CD4-positive, CD25-positive, alpha-beta regulatory T cell (primary cell): Measurements from ENCODE around the gene ZFAND2B. TPM values are rescaled to one million over a fixed set of nuclear protein-coding genes. Genes with fewer than 3 reads are reported as not detected.
A peak's percentile ranks its signal among the peaks of the same experiment; 100 is the strongest.

Experiments used
- ATAC-seq, 2 donors: fragments of 150-1000 bp; cut with Tn5 transposase; one replicate each; pipeline ENCODE4 v1.10.0; 2021; ENCODE audit warnings: low read depth in 2 of 2, moderate number of reproducible peaks in 2 of 2, moderate library complexity in 1 of 2
- DNase-seq, 3 donors: peaks; one replicate each; pipeline versions ENCODE4 v3.0.0 to v3.0.0-alpha.2; 2012 to 2022; ENCODE audit warnings: mixed read lengths in 1 of 3
- H3K27ac ChIP-seq: one replicate; pipeline ENCODE4 v1.7.0; 2013; ENCODE audit warnings: mild to moderate bottlenecking, low read length; ENCODE audit not compliant: insufficient read depth, poor library complexity, severe bottlenecking
- H3K27me3 ChIP-seq: one replicate; pipeline ENCODE4 v1.7.0; 2013; ENCODE audit warnings: low read length; ENCODE audit not compliant: control insufficient read depth, insufficient read depth
- H3K36me3 ChIP-seq: one replicate; pipeline ENCODE4 v1.7.0; 2013; ENCODE audit warnings: mild to moderate bottlenecking, low read length, moderate library complexity; ENCODE audit not compliant: control insufficient read depth, insufficient read depth
- H3K4me1 ChIP-seq: 2 replicates; pipeline ENCODE4 v1.7.0; 2013; ENCODE audit warnings: mild to moderate bottlenecking, low read length; ENCODE audit not compliant: insufficient read depth, control insufficient read depth, poor library complexity, severe bottlenecking
- H3K4me3 ChIP-seq: one replicate; pipeline ENCODE4 v1.7.0; 2013; ENCODE audit warnings: low read depth, mild to moderate bottlenecking, low read length, moderate library complexity
- H3K9me3 ChIP-seq, 2 experiments: 1 replicate in 1 of 2; 2 replicates in 1 of 2; pipeline ENCODE4 v1.7.0; 2013; ENCODE audit warnings: low read length in 2 of 2, mild to moderate bottlenecking in 1 of 2, moderate library complexity in 1 of 2; ENCODE audit not compliant: control insufficient read depth in 2 of 2
- H3K27ac Mint-ChIP-seq, 3 donors: one replicate each; pipeline ENCODE4 v1.8.0; 2020 to 2022; ENCODE audit warnings: mild to moderate bottlenecking in 3 of 3, mixed read lengths in 3 of 3, moderate library complexity in 2 of 3
- H3K27me3 Mint-ChIP-seq: one replicate; pipeline ENCODE4 v1.8.0; 2022; ENCODE audit warnings: mild to moderate bottlenecking, mixed read lengths
- H3K36me3 Mint-ChIP-seq: one replicate; pipeline ENCODE4 v1.8.0; 2020; ENCODE audit warnings: mixed read lengths
- H3K4me1 Mint-ChIP-seq, 4 donors: one replicate each; pipeline ENCODE4 v1.8.0; 2020 to 2022; ENCODE audit warnings: mixed read lengths in 4 of 4, mild to moderate bottlenecking in 1 of 4
- H3K4me3 Mint-ChIP-seq, 4 donors: one replicate each; pipeline ENCODE4 v1.8.0; 2020 to 2022; ENCODE audit warnings: mild to moderate bottlenecking in 4 of 4, mixed read lengths in 4 of 4, moderate library complexity in 3 of 4
- H3K9me3 Mint-ChIP-seq, 7 donors: one replicate each; pipeline ENCODE4 v1.8.0; 2020 to 2022; ENCODE audit warnings: mixed read lengths in 7 of 7, mild to moderate bottlenecking in 3 of 7, moderate library complexity in 2 of 7
- polyA plus RNA-seq, 4 donors: library from polyadenylated mRNA; unstranded; fragments of 300-500 nt; fragmentation: Illumina TruSeq; gene quantifications; one replicate each; pipeline ENCODE4 v1.2.3, GENCODE V29; 2021
- total RNA-seq: library from RNA; stranded (reverse); gene quantifications from one replicate; pipeline ENCODE4 v1.2.3, GENCODE V29; 2022

The ZFAND2B gene
- total and polyA plus RNA-seq, 5 donors from 2014 or later = 54.4 to 72.1 (median 65.5) TPM

DNA sequence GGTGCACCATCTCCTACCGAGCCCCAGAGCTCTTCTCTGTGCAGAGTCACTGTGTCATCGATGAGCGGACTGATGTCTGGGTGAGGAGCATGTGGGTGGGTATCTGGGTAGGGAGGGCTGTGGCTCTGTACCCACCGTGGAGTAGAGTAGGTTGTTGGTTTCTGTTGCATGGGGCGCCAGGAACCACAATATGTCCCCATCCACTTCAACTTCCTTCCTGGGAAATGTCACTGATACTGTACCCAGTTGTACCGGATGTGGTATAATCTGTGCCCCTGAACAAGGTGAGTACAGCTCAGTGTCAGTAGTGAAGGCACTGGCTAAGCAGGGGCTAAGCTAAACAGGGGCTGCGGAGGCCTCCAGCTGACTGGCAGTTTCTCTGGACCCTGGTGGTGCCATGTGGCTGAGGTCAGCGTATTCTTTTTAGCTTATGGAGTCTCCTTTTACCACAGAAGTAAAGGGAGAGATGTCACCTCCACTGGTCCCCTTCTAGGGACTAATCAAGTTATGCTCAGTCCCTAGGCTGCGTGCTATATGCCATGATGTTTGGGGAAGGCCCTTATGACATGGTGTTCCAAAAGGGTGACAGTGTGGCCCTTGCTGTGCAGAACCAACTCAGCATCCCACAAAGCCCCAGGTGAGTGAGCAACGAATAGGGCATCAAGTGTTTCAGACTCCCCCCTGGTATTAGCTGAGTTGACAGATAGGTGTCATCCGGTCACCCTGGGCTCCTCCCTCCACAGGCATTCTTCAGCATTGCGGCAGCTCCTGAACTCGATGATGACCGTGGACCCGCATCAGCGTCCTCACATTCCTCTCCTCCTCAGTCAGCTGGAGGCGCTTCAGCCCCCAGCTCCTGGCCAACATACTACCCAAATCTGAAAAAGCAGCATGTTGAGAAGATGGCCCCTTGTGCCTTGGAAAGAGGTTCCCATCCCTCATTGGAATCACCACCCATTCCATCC lies 41.4 kb downstream of the ZFAND2B start:
- Mint-ChIP-seq H3K4me3 (peak overlapping the region; percentile 96 to 100 (median 98)), H3K9me3 (peaks cover 0 to 2% (median 0%) of the 10 kb centered on the region in 7 donors), H3K36me3 (peaks cover 37% of the 10 kb centered on the region), H3K4me1 (peaks cover 26 to 85% (median 59%) of the 10 kb centered on the region in 4 donors), H3K27me3 (peaks cover 6% of the 10 kb centered on the region), H3K27ac (peak overlapping the region; percentile 95 to 98 (median 96))
- DNase-seq (peak; percentile 40 to 87 (median 79)), ATAC-seq (peak; percentile 73 to 79)
- H3K27ac ChIP-seq = peak overlapping the region; percentile 94
- H3K4me1 ChIP-seq = peaks cover 85% of the 10 kb centered on the region
- H3K36me3 ChIP-seq = peaks cover 32% of the 10 kb centered on the region
- peak overlapping the region; percentile 84 for H3K4me3 ChIP-seq
- H3K9me3 ChIP-seq = no peaks in the 10 kb centered on the region
- H3K27me3 ChIP-seq = no peaks in the 10 kb centered on the region

DNA sequence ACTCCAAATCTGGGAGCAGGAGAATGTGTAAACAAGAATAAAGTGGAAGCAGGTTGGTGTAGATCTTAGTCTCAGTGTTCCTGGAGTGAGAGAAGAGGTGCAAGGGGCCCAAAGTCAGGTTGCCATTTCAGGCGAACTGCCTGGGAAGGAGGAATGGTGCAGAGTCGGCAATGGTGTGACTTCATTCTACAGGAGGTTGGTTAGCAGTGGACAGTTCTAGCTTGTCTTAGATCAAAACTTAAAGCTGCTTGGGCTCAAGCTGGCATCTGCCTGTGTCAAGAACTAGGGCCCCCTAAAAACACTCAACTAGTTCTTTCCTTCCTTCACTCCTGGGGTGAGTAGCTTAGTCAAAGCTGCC lies 42.2 kb downstream of the ZFAND2B start:
- H3K27ac Mint-ChIP-seq = peak overlapping the region; percentile 95 to 98 (median 96)
- Histone ChIP-seq H3K9me3 (no peaks in the 10 kb centered on the region), H3K36me3 (peaks cover 32% of the 10 kb centered on the region), H3K27me3 (no peaks in the 10 kb centered on the region), H3K4me1 (peaks cover 85% of the 10 kb centered on the region), H3K27ac (peak overlapping the region; percentile 94), H3K4me3 (peak overlapping the region; percentile 84)
- peaks cover 37% of the 10 kb centered on the region for H3K36me3 Mint-ChIP-seq
- peaks cover 26 to 83% (median 58%) of the 10 kb centered on the region in 4 donors for H3K4me1 Mint-ChIP-seq
- H3K4me3 Mint-ChIP-seq = peak overlapping the region; percentile 96 to 100 (median 98)
- ATAC-seq (no peak), DNase-seq (no peak)
- H3K27me3 Mint-ChIP-seq = peaks cover 6% of the 10 kb centered on the region
- H3K9me3 Mint-ChIP-seq = peaks cover 0 to 2% (median 0%) of the 10 kb centered on the region in 7 donors

DNA sequence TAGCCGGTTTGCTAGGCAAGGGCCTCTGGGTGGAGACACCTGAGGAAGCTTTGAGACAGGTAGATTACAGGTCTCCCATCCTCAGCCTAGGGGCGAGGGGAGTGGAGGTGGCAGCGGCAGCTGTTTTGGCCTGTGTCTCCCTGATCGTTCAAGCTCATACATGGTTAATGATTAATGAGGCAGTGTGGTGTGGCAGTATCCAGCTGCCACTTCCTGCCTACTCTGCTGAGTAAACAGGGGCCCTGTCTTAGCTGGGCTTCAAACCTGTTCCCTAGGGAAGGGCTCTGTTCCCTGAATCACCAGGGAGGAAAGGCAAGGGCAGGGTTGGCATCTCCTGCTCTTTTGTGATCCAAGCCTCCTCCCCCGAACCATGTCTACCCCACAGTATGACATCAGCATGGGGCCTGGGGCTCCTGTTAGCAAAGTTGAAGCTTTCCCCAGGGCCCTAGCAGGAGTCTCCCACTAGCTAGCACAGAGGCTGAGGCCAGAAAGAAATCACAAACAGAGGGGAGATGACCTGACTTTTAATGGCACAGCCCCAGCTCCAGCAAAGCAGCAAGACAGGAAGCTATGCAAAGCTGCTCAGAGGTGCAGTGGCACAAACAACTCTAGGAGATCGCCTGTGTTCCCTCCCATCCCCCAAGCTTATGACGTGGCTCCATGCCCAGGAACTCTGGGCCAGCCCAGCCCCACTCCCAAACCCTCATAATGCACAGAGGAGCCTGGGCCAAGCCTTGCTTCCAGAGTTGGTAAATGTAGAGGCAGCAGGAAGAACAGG lies 42.8 kb downstream of the ZFAND2B start:
- H3K4me3 ChIP-seq = peak overlapping the region; percentile 84
- peak overlapping the region; percentile 96 to 100 (median 98) for H3K4me3 Mint-ChIP-seq
- peaks cover 6% of the 10 kb centered on the region for H3K27me3 Mint-ChIP-seq
- ATAC-seq (no peak), DNase-seq (peak; percentile 23 to 66 (median 44))
- H3K9me3 ChIP-seq = no peaks in the 10 kb centered on the region
- peaks cover 88% of the 10 kb centered on the region for H3K4me1 ChIP-seq
- H3K36me3 ChIP-seq = peaks cover 32% of the 10 kb centered on the region
- H3K27ac Mint-ChIP-seq = peak overlapping the region; percentile 95 to 98 (median 96)
- H3K36me3 Mint-ChIP-seq = peaks cover 37% of the 10 kb centered on the region
- H3K9me3 Mint-ChIP-seq = peaks cover 0 to 2% (median 0%) of the 10 kb centered on the region in 7 donors
- peaks cover 26 to 79% (median 58%) of the 10 kb centered on the region in 4 donors for H3K4me1 Mint-ChIP-seq
- H3K27me3 ChIP-seq = no peaks in the 10 kb centered on the region
- peak overlapping the region; percentile 94 for H3K27ac ChIP-seq

DNA sequence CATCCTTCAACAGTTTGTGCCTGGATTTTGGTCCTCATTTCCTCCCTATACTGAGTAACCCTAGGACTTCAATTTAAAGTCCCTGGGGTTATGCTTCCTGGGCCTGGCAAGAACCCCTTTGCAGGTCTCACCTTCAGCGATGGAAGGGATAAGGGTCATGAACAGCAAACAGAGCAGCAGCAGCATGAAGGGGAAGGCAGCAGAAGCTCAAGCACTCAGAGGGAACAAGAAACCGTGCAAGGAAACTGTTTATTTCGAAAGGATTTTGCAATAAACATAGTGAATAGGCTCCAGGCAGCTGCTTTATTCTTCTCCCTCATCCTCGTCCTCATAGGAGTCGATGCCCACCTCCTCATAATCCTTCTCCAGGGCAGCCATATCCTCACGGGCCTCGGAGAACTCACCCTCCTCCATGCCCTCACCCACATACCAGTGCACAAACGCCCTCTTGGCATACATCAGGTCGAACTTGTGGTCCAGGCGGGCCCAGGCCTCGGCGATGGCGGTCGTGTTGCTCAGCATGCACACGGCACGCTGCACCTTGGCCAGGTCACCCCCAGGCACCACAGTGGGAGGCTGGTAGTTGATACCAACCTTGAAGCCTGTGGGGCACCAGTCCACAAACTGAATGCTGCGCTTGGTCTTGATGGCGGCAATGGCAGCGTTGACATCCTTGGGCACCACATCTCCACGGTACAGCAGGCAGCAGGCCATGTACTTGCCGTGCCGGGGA lies 43.6 kb downstream of the ZFAND2B start:
- Histone ChIP-seq H3K9me3 (no peaks in the 10 kb centered on the region), H3K27ac (peak overlapping the region; percentile 94), H3K4me1 (peaks cover 80% of the 10 kb centered on the region), H3K36me3 (peaks cover 32% of the 10 kb centered on the region), H3K4me3 (peak overlapping the region; percentile 84), H3K27me3 (no peaks in the 10 kb centered on the region)
- ATAC-seq (no peak), DNase-seq (peak in 1 of 3 donors; percentile 34)
- Mint-ChIP-seq H3K4me1 (peaks cover 26 to 77% (median 61%) of the 10 kb centered on the region in 4 donors), H3K36me3 (peaks cover 37% of the 10 kb centered on the region), H3K9me3 (peaks cover 0 to 2% (median 0%) of the 10 kb centered on the region in 7 donors), H3K4me3 (peak overlapping the region; percentile 96 to 100 (median 98)), H3K27ac (peak overlapping the region; percentile 95 to 98 (median 96)), H3K27me3 (peaks cover 10% of the 10 kb centered on the region)

DNA sequence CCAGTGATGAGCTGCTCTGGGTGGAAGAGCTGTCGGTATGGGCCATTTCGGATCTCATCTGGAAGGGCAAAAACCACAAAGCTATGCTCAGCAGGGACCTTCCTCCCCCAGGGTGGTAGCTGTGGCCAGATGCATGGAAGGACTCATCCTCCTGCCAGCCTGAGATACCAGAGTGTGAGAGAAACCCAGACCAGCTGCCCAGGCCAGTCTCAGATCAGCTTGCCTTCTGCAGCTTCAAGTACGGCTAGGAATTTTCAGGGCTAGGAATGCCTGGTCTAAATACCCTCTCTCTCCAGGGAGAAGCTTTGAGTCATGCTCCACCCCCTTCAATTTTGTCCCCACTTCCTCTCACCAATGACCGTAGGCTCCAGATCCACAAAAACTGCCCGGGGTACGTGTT lies 45.1 kb downstream of the ZFAND2B start:
- H3K27me3 ChIP-seq = no peaks in the 10 kb centered on the region
- peaks cover 19 to 74% (median 56%) of the 10 kb centered on the region in 4 donors for H3K4me1 Mint-ChIP-seq
- no peak for ATAC-seq
- peaks cover 10% of the 10 kb centered on the region for H3K27me3 Mint-ChIP-seq
- peak overlapping the region; percentile 53 for H3K27ac ChIP-seq
- DNase-seq = no peak
- peaks cover 0 to 2% (median 0%) of the 10 kb centered on the region in 7 donors for H3K9me3 Mint-ChIP-seq
- H3K9me3 ChIP-seq = no peaks in the 10 kb centered on the region
- H3K4me1 ChIP-seq = peaks cover 65% of the 10 kb centered on the region
- peaks cover 32% of the 10 kb centered on the region for H3K36me3 ChIP-seq
- H3K4me3 Mint-ChIP-seq = peak overlapping the region; percentile 96 to 100 (median 98)
- peaks cover 37% of the 10 kb centered on the region for H3K36me3 Mint-ChIP-seq
- peak overlapping the region; percentile 87 to 98 (median 97) for H3K27ac Mint-ChIP-seq
- H3K4me3 ChIP-seq = peak overlapping the region; percentile 92

DNA sequence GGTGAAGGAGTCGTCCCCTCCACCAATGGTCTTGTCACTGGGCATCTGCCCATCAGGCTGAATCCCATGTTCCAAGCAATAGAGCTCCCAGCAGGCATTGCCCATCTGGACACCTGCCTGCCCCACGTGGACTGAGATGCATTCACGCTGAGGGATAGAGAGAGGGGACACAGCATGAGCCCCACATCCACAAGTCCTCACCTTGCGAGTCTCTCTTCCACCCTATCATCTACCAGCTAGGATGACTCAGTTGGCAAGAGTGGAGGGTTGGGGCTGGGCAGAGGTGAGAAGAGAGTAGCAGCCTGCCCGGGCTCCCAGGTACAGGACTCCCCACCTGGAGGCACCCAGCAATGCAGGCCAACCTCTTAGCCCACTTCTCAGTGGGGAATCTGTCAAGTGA lies 45.5 kb downstream of the ZFAND2B start:
- DNase-seq = peak in 1 of 3 donors; percentile 33

DNA sequence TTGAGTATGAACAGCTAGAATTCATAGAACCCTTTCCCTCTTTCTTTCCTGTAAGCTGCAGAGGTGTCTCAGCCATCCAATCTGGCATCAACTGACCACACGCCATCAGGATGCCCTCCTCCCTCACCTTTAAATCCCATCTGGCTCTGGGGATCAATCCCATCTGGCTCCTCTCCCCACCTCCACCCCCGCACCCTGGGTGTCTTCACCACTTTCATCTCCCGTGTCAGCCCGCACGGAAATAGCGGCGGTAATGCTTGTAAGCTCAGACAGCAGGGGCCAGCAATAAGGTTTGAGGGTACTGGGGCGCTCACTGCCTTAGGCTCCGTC lies 46.0 kb downstream of the ZFAND2B start:
- H3K9me3 Mint-ChIP-seq = peaks cover 0 to 2% (median 0%) of the 10 kb centered on the region in 7 donors
- Histone ChIP-seq H3K4me1 (peaks cover 57% of the 10 kb centered on the region), H3K9me3 (no peaks in the 10 kb centered on the region), H3K27me3 (no peaks in the 10 kb centered on the region), H3K4me3 (peak overlapping the region; percentile 92), H3K27ac (peak overlapping the region; percentile 93), H3K36me3 (peaks cover 32% of the 10 kb centered on the region)
- peaks cover 37% of the 10 kb centered on the region for H3K36me3 Mint-ChIP-seq
- DNase-seq (no peak), ATAC-seq (no peak)
- H3K4me1 Mint-ChIP-seq = peaks cover 17 to 65% (median 48%) of the 10 kb centered on the region in 4 donors
- peak overlapping the region; percentile 96 to 100 (median 98) for H3K4me3 Mint-ChIP-seq
- peak overlapping the region; percentile 87 to 98 (median 97) for H3K27ac Mint-ChIP-seq
- H3K27me3 Mint-ChIP-seq = peaks cover 10% of the 10 kb centered on the region

More for the DNA sequence above, 45.5 kb downstream of the ZFAND2B start:
- no peak for ATAC-seq
- Histone ChIP-seq H3K9me3 (no peaks in the 10 kb centered on the region), H3K27me3 (no peaks in the 10 kb centered on the region), H3K27ac (peak overlapping the region; percentile 93), H3K36me3 (peaks cover 32% of the 10 kb centered on the region), H3K4me1 (peaks cover 61% of the 10 kb centered on the region), H3K4me3 (peak overlapping the region; percentile 92)
- H3K27me3 Mint-ChIP-seq = peaks cover 10% of the 10 kb centered on the region
- H3K4me1 Mint-ChIP-seq = peaks cover 19 to 70% (median 52%) of the 10 kb centered on the region in 4 donors
- H3K36me3 Mint-ChIP-seq = peaks cover 37% of the 10 kb centered on the region
- H3K9me3 Mint-ChIP-seq = peaks cover 0 to 2% (median 0%) of the 10 kb centered on the region in 7 donors
- H3K4me3 Mint-ChIP-seq = peak overlapping the region; percentile 96 to 100 (median 98)
- H3K27ac Mint-ChIP-seq = peak overlapping the region; percentile 87 to 98 (median 97)
